HuH-7 (cell line): ENCODE results near the gene ARMC12.

Experiments used
- DNase-seq: peaks from one replicate; pipeline ENCODE4 v3.0.0; 2011; ENCODE audit warnings: low spot score

Gene ARMC12

DNA sequence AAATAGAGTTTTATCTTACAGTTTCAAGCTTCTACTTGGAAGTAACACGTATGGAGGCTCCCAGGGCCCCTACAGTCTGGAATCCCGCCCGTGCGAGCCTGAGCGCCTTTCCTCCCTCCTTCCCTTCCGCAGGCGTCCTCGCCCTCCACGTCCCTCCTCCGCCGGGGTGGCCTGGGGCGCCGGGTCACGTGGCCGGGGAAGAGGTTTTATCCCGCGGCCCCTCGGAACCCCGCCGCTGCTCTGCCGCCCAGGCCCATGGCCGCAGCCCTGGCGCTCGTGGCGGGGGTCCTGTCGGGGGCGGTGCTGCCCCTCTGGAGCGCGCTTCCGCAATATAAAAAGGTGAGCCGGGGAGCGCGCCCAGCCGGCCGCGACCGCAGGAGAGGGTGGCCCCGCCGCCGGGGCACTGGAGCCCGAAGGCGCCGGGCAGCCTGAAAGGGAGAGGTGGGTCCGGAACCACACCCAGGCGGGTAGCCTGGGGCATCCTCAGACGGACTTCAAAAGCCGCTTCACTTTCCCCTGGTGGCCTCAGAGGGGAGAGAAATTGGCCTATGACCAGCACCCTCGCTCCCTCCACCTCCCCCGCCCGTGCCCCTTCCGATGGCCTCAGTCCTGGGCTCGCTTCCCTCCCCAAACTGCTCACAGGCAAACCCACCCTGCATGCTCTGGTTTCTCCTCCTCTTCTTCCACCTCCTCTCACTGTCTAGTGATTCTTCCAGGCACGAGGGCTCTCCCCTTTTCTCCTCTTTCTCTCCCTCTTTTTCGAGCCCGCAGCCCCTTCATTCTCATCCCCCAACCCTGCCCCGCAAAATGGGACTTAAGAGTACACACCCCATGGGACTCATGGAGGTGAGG is 39.8 kb downstream of the ARMC12 start, which contains the start of gene CLPSL2:
TSS of gene CLPSL2 (plus strand) at position 235 of the 852 bp plus-strand sequence. CDS start at position 256, 21 bp downstream.
- peak; percentile 52 for DNase-seq

- no peak for DNase-seq
Measured at GRCh38 chr6:35777356-35778102, 40.7 kb downstream of the ARMC12 start.

DNA sequence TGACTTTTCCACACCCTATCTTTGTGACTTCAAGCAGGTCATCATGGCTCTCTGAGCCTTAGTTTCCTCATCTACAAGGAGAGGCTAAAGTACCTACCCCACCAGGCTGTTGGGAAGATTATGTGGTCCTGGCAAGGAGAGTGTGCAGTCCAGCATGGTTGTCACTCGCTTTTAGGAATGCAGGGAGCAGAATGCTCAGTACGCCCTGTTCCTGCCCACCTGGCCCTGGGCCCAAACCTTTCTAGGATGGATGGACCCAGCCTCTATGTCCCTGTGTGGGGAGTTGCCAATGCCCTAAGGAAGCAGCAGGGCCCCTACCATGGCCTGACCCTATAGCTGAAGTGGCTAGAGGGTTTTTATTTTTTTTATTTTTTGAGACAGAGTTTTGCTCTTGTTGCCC is 41.6 kb downstream of the ARMC12 start:
- DNase-seq = no peak

GRCh38 chr6:35780719-35781118 is 43.9 kb downstream of the ARMC12 start, which contains the start of gene CLPSL1:
TSS of gene CLPSL1 (plus strand) at chr6:35781019. CDS start at chr6:35781111, 92 bp downstream.
- no peak for DNase-seq

DNA sequence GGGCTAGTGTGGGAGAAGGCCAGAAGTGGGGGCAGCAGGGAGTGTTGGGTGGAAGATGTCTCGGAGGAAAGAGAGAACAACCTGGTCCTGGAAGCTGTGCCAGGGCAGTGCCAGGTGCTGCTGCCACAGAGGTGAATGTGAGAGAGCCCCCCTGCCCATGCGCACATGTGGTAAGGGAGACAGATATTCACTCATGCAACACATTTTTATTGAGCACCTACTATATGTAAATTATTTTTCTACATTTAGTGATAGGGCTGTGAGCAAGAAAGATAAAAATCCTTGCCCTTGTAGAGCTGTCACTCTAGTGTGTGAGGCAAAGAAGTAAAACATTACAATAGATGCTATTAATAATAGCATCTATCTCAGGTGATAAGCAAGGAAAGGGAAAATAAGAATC is 44.5 kb downstream of the ARMC12 start:
- DNase-seq = no peak

- DNase-seq = no peak
Measured at GRCh38 chr6:35782424-35782823, 45.6 kb downstream of the ARMC12 start.

- DNase-seq = no peak
Measured at GRCh38 chr6:35784200-35784599, 47.4 kb downstream of the ARMC12 start.

DNA sequence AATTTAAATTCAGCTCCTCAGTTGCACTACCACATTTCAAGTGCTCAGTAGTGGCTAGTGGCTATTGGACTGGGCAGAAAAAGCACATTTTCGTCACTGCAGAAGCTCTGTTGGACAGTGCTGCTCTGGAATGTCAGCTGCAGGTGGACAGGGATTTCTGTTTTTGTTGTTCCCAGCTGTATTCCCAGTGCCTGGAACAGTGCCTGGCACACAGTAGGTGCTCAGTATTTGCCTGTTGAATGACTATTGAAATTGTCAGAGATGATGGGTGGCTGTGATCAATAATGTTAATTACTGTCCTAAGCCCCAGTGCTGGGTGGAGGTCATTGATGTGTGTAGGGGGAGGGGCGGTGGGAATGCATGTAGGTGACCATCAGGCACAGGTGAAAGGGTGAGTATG is 49.4 kb downstream of the ARMC12 start:
- no peak for DNase-seq

DNA sequence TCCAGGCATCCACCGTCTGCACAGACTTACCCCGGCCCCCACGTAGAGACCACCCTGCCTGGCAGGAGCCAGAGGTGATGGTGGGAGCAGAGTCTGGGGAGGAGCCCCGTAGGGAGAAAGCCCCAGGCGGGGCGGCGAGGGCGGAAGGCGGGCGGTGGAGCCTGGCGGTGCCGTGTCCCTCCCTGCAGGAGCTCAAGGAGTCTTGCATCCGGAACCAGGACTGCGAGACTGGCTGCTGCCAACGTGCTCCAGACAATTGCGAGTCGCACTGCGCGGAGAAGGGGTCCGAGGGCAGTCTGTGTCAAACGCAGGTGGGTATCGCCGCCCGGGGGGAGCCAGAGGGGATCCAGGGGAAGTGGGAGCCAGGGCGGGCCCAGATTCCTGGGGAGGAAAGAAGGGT is 50.0 kb downstream of the ARMC12 start:
- DNase-seq = no peak

GRCh38 chr6:35787266-35788218 is 50.7 kb downstream of the ARMC12 start:
- DNase-seq = no peak

GRCh38 chr6:35788423-35788982 is 51.7 kb downstream of the ARMC12 start:
- DNase-seq = no peak

DNA sequence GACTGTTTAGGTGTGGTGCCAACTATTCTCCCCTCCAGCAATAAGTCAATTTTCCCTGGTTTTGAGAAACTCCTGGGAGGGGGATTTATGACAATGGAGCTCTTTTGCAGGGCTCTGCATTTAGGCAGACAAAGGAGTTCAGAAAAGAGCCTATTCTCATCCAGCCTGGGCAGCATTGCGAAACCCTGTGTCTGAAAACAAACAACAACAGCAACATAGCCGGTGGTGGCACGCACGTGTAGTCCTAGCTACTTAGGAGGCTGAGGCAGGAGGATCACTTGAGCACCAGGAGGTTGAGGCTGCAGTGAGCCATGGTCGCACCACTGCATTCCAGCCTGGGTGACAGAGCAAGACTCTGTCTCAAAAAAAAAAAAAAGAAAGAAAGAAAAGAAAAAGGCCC is 53.9 kb downstream of the ARMC12 start:
- DNase-seq = no peak

- DNase-seq = no peak
Measured at GRCh38 chr6:35794536-35795452, 58.0 kb downstream of the ARMC12 start.

- no peak for DNase-seq
Measured at GRCh38 chr6:35795453-35796071, 58.7 kb downstream of the ARMC12 start.

DNA sequence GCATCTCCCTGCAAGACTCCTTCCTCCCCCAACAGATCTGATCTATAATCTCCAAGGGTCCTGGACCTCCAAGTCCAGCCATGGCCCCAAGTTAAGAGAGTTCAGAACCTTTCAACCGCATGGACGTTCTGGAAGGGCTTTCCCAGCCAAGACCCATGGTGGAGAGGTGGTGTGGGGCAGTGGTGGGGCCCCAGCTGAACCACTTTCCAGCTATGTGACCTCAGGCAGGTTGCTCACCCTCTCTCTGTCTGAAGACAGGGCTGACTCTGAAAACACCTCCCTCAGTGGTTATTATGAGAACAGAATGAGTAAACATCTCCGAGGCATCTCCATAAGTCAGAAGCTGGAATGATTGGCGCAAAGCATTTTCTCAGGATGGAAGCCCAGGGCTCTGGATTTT is 59.4 kb downstream of the ARMC12 start:
- no peak for DNase-seq

DNA sequence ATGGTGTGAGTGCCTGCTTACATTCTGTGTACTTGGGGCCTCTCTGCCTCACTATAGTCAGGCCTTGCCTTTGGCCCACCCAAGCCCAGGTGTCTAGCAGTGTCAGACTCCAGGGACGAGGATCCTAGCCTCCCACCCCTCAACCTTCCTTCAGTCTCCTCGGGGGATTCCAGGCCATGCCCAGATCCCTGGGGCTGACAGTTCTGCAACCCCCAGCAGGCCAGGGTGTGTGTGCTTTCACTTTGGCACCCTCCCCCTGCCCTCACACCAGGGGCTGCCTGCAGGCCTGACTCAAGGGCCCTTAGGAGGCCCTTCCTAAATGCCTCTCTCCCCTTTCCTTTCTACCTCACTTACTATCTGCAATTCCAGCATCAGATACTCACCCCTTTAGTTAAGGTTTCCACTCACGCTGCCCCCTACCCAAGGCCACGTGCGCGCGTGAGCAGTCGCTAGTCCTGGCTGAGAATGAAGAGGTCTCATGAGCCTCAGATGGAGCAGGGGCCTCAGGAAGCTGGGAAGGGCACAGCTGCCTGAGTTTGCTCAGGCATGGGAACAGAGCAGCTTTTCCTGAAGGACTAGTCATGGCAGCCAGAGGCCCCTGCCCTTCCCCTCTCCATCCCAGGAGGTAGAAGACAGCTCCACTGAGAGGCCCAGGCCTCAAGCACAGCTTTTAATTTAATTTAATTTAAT is 61.1 kb downstream of the ARMC12 start:
- DNase-seq = no peak
